Esophagus mucosa (tissue), 1 donor: ENCODE data around the gene TMEM132A. TPM values are rescaled to one million over a fixed set of nuclear protein-coding genes. Genes with fewer than 3 reads are reported as not detected.

ENCODE experiments used
- ATAC-seq: fragments of 200-7000 bp; cut with Tn5 transposase; one replicate; pipeline ENCODE4 v1.9.1; 2020
- total RNA-seq: library from RNA; stranded (reverse); gene quantifications from one replicate; pipeline ENCODE4 v1.2.4, GENCODE V29; 2023
- donor health status: DM: yes; HTN: yes; CAD: no.

The TMEM132A gene
- total RNA-seq, 1 donor from 2014 or later, result 27.0 TPM

DNA sequence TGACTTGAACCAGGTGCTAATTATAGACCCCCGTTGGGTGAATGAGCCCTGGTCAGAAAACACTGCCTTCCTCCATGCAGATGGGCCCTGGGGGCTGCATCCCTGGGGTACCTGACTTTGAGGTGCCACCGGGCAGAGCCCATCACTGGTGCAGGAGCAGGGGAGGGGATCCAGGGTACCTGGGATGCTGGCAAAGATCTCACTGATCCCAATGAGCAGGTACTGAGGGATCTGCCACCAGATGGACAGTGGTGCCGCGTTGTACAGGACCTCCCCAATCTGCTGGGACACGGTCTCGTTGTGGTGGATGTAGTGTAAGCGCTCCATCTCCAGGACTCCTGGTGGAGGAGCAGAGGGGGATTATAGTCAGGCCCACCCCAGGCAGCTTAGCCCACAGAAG is 15.0 kb downstream of the TMEM132A start:
- ATAC-seq, result no peak

DNA sequence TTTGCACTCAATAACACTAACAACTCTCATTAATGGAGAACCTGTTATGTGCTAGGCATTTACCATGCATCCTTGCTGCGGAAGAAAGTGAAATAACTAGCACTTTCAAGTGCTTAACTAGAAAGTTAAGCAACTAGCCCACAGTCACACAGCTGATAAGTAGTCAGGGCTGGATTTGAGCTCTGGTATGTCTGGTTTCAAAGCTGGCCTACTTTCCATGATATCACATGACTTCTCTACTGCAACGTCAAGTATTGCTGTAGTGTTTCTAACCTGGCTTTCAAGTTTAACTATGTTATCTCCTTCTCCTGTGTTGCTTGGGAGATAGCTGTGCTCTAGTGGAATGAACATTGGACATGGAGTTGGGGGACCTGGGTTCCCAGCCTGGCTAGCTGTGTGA is 15.6 kb downstream of the TMEM132A start:
- peak; percentile 32 for ATAC-seq

DNA sequence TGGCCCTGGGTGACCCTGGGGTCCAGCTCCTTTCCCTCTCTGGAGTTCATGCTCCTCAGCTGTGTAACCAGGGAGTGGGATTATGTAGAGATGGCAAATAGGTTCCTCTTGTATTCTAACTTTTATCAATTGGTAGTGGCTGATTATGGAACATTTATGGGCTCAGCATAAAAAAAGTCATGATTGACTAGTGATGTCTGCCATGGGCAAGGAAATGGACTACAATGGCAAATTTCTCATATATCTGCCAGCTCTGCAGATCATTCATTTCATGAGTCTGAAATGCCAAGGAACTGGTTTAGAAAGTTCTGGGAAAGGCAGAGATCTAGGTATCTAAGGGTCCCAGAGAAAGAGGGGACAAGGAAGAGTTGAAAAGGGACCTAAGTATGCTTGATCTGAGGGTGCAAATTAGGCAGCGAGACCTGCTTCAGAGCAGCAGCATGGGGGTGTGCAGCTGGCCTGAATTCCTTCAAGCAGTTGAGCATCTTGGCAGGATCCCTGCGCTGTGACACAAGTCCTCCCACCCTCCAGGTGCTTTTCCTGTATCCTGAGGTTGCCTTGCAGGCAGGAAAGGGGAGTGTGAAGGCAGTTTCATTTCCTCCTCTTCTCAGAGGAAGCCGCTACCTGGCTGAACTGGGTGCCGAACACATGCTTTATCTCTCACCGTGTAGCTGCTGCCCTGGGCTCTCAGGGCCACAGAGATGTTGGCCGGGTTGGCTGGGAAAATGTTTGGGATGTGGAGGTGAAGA is 17.3 kb downstream of the TMEM132A start:
- ATAC-seq, result no peak

DNA sequence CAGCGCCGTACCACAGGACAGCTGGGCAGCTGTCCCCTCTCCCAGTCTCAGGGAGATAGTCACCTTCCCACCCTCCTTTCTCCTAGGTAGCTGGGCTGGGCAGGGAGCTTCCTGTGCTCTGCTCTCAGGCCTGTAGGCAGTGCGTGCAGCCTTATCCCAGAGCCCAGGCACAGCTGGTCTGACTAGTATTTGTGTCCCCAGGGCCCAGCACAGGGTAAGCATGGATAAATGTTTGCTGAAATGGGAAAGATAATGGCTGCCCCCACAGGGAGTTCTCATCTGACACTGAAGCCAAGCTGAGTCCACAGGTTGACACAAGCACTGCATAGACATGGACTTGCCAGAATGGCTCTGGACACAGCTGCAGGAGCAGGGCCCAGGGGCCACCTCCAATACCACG is 18.0 kb downstream of the TMEM132A start:
- peak; percentile 59 for ATAC-seq

DNA sequence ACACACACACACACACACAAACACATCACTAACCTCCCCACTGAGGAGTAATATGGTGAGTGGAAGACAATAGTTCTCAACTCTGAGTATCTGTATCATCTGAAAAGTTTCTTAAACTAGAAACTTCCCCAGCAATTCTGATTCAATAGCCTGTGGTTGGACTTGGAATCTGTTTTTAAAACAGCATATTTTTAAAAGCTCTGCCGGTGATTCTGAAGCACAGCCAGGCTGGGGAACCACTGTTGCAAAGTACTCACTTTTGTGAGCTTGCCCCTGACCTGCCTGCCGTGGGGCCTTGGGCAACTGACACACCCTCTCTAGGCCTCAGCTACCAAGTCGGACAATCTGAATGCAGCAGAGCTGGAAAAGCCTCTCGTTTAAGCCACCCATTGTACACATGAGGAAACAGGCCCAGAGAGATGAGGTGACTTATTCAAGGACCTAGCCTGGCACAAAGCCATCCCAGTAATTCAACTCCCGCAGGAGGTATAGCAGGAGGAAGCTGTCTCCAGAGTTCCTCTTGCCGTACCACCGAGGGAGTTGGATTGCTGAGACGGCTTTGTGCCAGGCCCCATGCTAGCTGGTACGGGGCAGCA is 18.8 kb downstream of the TMEM132A start:
- ATAC-seq, result peak; percentile 96

DNA sequence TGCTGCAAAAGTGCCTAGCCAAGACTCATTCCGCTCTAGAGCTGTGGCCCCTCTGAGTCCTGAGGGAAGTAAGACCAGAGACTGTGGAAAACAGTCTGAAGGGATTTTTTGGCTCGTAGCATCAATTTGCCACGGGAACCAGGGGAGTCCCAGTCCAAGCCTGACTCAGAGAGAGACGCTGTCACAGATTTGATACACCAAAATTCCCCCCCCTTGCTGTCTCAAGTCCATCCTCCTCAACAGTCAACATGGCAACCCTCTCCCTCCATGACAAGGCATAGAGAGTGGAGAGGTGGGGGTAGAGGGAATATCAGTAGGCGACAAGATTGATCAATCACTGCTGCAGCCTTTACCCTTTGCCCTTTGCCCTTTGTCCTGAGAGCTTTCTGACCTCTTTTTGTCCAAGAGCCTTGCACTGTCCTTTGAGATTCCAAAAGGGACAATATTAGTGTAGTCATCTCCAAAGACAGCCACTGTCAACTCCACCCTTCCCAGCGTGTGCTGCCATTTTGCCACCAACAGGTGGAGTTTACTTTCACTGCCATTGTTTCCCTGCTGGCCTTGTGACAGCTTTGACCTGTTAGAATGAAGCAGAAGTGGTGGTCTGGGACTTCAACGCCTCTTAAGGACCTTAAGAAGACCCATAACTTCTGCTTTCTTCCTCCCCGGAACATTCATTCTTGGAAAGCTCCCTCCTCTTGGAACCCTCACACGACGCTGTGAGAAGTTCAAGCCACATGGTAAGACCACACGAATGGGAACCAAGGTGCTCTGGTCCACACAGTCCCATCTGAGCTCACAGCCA is 20.4 kb downstream of the TMEM132A start:
- ATAC-seq, result no peak

DNA sequence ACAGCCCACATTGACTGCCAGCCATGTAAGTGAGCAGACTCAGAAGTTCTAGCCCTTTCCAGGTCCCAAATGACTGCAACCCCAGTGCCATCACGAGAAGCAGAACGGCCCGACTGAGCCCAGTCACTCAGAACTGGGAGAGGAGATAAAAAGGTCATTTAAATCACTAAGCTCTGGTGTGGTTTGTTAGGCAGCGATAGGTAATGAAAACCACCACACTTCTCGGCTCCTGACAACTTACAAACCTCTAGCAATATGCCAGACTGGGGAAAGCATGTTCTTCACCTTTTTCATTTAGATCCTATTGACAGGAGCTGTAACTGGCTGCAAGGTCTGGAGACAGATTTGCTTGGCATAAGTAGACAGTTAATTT is 21.0 kb downstream of the TMEM132A start:
- no peak for ATAC-seq

DNA sequence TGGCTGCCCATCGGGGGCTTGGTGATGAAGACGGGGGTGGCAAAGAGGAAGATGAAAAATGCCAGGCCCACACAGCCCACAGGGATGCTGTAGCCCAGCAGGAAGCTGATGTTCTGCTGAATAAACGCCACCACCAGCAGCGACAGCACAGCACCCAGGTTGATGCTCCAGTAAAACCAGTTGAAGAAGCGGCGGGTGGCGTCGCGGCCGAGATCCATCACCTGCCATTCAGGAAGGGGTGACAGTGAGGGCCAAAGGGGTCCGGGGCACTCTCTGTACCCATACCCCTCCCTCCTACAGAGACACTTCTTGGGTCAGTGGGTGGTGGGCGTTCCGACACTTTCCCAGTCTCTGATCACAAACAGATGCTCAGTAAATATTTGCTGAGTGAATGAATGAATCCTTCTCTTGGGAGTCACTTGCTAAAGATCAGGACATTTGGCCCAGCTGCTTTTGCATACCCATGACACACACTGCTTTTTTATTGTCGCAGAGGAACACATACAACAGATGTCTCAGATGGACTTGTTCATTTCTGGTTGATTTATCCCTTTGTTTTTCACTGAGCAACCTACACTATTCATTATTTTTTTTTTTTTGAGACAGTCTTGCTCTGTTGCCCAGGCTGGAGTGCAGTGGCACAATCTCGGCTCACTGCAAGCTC is 22.5 kb downstream of the TMEM132A start:
- no peak for ATAC-seq

DNA sequence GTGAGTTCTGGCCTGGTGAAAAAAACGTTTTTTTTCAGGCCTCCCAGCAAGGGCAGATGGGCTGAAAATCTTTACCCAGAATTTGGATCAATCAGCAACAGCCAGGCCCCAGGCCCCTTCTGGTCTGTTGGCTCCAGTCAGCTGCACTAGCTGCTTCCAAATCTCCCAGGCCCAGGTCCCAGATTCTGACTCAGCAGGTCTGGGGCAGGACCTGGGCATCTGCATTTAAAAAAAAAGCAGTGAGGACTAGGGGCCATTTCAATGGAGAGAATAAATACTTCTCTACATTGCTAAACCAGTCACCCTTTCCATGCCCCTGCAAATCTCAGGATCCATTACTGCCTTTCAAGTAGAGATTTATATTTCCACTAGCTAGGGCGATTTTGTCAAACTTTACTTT is 23.4 kb downstream of the TMEM132A start:
- no peak for ATAC-seq

DNA sequence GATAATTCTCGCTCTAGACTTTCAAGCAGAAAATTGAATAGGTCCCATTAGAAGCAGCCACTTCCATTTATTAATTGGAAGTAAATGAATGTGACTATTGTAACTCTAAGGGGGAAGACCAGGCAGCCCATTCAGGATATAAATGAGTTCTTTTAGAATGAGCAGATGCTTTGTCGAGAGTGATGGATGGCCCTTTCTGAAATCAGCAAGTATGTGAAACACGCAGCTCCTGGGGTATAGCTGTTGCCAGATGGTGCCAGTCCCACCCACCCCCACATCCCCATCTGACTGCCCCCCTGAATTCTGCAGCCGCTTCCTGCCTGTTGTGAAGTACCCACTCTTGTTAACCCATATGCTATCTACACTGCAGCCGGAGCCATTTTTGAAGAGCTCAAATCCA is 24.0 kb downstream of the TMEM132A start:
- ATAC-seq, result no peak

DNA sequence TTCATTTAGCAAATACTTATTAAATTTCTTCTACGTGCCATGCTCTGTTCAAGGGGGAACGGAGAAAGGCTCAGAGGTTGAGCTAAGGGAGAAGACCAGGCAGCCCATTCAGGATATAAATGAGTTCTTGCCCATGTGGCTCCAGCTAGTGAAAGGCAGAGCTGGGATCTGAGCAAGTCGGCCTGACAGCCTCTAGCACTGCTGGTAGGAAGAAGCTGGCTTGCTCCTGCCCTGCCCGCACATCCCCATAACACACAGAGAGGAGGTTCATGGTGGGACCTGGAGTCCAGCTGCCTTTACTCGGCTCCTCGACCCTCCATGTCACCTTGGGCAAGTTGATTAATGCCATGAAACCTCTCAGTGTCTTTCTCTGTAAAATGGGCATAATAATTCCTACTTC is 25.8 kb downstream of the TMEM132A start:
- no peak for ATAC-seq

DNA sequence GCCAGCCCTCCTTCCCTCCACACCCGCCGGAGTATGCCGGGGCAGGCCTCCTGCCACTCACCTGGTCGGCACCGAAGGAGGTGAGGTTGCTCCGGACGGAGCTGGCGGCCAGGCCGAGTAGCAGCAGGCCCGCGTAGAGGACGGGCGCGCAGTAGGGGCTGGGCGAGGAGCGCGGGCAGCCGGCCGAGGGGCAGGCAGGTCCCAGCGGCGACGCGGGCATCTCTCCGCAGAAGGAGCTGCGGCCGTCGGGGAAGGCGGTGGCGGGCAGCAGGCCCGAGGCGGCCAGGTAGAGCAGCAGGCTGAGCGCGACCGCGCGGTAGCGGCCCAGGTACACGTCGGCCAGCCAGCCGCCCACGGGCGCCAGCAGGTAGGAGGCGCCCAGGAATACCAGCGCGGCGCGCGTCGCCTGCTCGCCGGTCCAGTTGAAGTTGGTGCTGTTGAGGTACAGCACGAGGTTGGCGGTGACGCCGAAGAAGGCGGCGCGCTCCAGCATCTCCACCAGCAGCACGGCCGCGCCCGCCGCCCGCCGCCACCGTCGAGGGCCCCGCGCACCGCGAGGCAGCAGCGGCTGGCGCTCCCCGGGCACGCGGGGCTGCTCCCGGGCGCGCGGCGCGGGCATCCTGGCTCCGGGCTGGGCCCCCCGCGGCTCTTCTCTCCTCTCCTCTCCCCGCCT is 26.8 kb downstream of the TMEM132A start:
- ATAC-seq, result peak; percentile 38

DNA sequence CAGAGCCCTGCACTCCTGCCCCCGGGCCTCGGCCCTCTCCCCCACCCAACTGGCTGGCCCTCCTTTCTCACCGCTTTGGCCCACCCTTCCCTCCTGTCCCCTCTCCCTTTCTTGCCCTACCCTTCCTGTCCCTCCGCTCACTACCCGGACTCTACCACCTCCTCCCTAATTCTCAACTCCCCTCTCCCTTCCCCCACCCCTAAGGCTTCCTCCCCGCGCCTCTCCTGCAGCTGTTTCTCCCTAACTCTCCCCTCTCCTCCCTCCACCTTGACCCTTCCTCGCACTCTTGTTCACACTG is 27.3 kb downstream of the TMEM132A start:
- ATAC-seq, result peak; percentile 17

DNA sequence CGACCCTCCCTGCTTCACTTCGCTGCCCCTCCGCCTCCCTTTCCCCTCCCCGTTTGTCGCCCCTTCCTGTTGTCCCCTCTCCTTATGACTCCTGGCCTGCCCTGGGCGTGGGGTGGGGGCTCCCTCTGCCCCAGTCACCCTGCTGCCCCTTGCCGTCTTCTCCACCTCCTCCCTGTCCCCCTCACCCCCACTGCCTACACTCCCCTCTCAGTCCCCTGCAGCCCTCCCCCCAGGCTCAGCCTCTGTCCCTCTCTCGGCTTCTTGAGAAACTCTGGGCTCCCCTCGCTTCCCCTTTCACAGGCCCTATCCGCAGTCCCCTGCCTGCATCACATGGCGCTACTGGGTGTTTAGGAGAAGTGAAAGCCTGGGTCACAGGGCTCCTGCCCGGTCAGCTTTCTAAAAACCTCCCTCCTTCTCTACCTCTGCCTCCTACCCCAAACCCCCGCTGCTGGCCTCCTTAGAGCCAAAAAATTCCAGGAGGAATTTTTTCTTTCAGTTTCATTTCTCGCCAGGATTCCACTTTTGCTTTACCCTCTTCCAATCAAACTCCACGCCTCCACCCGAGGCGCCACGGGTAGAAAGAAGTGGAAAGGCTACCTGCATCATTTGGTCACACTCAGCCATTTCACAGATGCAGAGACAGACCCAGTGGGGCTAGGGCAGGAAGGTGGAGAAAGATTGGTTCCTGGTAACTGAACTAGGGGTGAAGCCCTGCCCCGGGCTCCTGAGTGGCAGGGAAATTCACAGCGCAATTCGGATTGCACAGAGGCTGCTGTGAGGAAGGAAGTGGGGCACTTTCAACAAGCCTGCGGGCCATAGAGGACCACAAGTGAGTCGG is 27.9 kb downstream of the TMEM132A start, which contains the start of gene SLC15A3:
SLC15A3 (minus strand) TSS at position 273 of the 838 bp plus-strand sequence. CDS start 625 bp downstream, outside the sequence.
- ATAC-seq, result peak; percentile 66

DNA sequence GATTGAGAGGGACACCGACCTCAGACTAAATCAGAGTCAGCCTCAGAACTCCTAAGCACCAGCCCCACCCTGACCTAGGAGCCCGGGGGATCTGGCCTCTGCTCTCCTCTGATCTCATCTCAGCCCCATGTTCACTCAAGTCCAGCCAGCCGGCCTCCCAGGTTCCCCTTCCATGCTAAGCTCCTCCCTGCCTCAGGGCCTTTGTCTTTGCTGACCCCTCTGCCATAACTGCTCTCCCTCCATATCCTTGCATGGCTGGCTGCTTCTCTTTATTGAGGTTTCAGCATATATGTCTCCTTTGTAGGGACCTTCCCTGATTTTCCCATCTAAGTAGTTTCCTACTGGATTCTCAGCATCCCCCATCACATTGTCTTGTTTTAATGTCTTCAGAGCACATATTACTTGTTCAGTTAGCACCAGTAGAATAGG is 28.5 kb downstream of the TMEM132A start:
- no peak for ATAC-seq

DNA sequence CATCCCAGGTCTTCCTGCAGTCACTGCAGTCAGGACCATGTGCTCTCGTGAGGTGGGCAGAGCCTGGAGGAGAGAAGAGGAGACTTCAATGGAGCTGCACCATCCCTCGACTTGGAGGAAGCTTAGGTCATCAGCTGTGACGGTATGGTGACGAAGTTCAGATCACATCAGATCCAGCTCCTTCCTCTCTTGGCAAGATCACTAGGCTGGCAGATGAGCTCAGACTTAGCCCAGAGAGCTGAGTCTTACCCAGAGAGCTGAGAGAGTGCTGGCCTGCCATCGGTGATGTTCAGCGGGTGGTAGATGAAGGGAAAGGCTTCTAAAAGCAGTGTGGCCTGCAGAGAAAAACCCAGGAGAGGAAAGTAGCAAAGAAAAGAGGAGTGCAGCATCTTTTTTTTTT is 29.5 kb downstream of the TMEM132A start:
- no peak for ATAC-seq

DNA sequence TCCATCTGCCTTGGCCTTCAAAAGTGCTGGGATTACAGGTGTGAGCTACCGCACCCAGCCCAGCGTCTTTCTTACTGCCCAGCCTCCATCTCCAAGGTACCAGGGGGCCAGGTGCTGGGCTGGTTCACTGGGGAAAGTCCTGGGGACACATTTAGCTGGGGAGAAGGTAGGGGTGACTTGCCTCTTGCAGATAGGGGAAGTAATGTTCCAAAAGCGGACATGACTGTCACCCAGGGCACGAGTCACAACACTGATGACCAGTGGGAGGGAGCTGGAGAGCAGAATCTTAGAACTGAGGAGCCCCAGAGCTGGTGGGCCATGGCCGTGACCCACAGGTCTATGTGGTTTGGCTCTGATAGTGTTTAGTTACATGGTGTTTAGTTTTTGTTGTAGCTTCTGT is 30.2 kb downstream of the TMEM132A start:
- no peak for ATAC-seq

DNA sequence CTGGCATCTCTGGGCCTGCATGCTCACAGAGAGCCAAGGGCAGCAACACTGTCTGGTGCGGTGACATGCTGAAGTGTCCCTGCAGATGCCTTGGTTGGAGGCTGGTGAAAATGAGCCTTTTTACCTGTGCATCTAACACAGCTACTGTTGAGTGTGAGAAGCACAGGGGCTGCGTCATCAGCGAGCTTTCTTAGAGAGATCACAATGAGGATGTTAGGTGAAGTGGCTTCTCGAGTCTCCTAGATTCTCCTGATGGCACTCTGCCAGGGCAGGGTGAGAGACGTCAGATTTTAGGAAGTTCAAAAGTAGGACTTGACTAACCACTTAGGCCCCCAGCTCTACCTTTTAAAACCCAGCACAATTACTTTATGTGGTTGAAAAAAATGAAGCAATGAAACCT is 31.3 kb downstream of the TMEM132A start:
- ATAC-seq, result no peak

DNA sequence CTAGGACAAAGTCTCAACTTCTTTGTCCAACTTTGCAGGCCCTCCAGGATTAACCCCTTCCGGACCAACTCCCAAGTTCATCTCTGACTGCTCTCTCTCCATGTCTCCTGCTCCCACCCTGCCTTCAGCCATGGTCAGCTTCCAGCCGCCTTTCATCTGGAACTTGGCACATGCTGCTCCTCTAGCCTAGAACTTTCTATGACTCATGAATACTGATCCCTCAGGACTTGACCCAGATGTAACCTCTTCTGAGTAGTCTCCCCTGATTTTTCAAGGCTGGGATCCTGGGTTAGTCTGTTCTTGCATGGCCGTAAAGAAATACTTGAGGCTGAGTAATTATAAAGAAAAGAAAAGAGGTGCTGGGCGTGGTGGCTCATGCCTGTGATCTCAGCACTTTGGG is 32.9 kb downstream of the TMEM132A start:
- peak; percentile 87 for ATAC-seq

DNA sequence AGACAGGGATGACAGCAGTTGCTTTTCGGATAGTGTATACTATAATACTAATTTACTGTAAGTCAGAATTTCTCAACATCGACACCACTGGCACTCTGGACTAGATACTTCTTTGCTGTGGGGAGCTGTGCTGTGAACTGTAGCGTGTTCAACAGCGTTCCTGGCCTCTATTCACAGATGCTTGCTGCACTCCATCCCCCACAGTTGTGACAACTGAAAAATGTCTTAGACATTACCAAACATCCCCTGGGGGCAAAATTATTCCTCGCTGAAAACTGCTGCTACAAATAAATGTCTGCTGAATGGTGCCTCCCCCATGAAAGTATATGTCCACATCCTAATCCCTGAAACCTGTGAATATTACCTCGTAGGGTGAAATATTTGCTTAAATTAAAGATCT is 35.2 kb downstream of the TMEM132A start:
- no peak for ATAC-seq

DNA sequence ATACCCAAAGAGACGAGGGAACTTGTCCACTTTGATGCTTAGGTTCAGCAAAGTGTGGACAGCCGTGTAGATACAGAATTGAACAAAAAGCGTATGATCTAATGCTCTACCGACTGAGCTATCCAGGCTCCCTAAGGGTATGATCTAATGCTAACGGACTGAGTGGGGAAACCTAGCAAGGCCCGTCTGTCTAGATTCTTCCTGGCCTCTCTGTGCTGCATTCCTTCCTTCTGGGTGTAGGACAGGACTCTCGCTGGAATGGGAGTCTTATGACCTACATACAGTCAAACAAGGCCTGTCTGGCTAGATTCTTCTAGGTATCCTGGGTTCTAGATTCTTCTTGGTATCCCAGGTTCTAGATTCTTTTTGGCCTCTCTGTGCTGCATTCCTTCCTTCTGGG is 36.1 kb downstream of the TMEM132A start:
- no peak for ATAC-seq

DNA sequence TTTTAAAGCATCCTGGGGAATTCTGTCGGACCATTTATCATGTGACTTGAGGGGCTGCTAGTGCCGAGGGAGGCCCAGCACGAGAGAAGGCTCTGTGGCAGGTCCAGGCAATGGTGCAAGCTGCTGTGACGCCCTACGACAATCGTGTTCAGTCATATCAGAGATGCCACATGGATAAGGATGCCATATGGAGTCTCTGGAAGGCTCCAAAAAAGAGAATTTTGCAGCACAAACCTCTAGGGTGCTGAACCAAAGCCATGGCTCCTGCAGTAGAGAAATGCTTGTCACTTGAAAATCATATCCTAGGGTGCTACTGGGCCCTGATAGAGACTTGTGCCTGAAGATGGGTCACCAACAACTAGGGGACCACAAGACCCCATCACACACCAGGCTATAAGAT is 40.5 kb downstream of the TMEM132A start:
- ATAC-seq, result no peak
